ENCODE measurements around the gene MED13L.

DNA sequence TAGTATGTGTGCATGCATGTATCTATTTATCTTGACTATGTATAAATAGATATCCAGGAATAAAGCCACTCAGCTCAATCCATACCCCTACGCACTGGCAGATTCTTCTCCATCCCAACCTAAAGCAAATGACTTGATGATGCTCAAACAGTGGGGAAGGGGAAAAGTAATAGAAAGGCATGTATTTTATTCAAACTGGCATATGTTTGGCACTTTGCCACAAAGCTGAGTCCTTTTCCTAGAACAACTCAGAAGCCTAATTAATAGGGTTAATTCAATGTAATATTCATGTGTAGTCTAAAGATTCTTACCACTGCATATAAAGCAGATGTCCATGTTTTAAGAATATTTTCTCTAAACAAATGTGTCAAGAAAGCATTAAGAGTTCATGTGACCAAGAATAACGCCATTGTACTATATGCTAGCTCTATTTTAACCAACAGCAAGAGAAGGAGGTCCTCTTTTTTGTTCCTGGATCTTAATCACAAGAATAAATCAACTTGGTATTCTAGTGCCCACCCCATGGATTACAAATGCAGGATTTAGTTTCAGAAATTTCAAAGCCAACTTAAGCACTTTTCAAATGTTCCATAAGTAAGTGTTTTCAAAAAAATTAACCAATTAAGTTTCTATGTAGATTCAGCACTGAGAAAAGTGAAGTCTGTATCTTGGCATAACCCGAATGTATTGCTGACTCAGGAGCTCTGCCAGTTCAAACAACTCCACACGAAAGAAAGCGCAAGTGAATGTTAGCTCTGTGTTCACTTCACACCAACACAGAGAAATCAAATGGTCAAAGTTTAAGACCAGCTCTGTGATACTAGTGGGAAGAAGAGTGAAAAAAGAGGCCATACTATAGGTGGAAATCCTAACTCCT, 233.6 kb downstream of the MED13L start:
- TF ChIP-seq TCF7 (CRISPR knock-in tag; IDR thresholded peaks at IDR 0.05; ENCODE audit: low read depth), result no peak
- TF ChIP-seq, protein P1, sequence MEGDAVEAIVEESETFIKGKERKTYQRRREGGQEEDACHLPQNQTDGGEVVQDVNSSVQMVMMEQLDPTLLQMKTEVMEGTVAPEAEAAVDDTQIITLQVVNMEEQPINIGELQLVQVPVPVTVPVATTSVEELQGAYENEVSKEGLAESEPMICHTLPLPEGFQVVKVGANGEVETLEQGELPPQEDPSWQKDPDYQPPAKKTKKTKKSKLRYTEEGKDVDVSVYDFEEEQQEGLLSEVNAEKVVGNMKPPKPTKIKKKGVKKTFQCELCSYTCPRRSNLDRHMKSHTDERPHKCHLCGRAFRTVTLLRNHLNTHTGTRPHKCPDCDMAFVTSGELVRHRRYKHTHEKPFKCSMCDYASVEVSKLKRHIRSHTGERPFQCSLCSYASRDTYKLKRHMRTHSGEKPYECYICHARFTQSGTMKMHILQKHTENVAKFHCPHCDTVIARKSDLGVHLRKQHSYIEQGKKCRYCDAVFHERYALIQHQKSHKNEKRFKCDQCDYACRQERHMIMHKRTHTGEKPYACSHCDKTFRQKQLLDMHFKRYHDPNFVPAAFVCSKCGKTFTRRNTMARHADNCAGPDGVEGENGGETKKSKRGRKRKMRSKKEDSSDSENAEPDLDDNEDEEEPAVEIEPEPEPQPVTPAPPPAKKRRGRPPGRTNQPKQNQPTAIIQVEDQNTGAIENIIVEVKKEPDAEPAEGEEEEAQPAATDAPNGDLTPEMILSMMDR (IDR thresholded peaks at IDR 0.05), result no peak

Measured in WTC11 (cell line).